Esophagus muscularis mucosa (tissue), 4 donors: Measurements from ENCODE around the gene RPP38. TPM values are rescaled to one million over a fixed set of nuclear protein-coding genes. Genes with fewer than 3 reads are reported as not detected.

Experiments used
- DNase-seq: peaks from one replicate; pipeline ENCODE4 v3.0.0-alpha.2; 2017; ENCODE audit errors: extremely low spot score
- H3K27ac ChIP-seq, 4 donors: fragments of 200-600 bp; sonication (generic); replicated peaks in 1 of 4; 1 replicate in 3 of 4; 2 replicates in 1 of 4; pipeline ENCODE4 v1.5.1; 2016 to 2019; ENCODE audit warnings: mild to moderate bottlenecking in 1 of 4
- H3K27me3 ChIP-seq, 4 donors: fragments of 200-600 bp; sonication (generic); one replicate each; pipeline versions ENCODE4 v1.5.1 to v1.6.0; 2016 to 2019
- H3K36me3 ChIP-seq, 4 donors: fragments of 200-600 bp; sonication (generic); one replicate each; pipeline ENCODE4 v1.5.1; 2016 to 2019
- H3K4me1 ChIP-seq, 4 donors: fragments of 200-600 bp; sonication (generic); one replicate each; pipeline ENCODE4 v1.5.1; 2016 to 2019
- H3K4me3 ChIP-seq, 4 donors: fragments of 200-600 bp; sonication (generic); 1 replicate in 2 of 4; 2 replicates in 2 of 4; pipeline ENCODE4 v1.5.1; 2016 to 2019; ENCODE audit warnings: mild to moderate bottlenecking in 4 of 4, moderate library complexity in 1 of 4
- H3K9me3 ChIP-seq, 4 donors: fragments of 200-600 bp; sonication (generic); 1 replicate in 3 of 4; 2 replicates in 1 of 4; pipeline ENCODE4 v1.5.1; 2016 to 2019
- CTCF ChIP-seq, 3 experiments: fragments of 200-600 bp in 2 of 3; fragments of 450-650 bp in 1 of 3; sonication (generic) in 2 of 3; IDR thresholded peaks; one replicate each; pipeline ENCODE4 v1.5.1; 2017 to 2019; ENCODE audit warnings: antibody characterized with exemption in 3 of 3, mild to moderate bottlenecking in 2 of 3, moderate library complexity in 1 of 3
- EP300 ChIP-seq: sonication (generic); formaldehyde crosslinking; IDR thresholded peaks from one replicate; pipeline ENCODE4 v1.6.1; 2017; ENCODE audit warnings: antibody characterized with exemption
- POLR2A ChIP-seq: fragments of 450-650 bp; IDR thresholded peaks from one replicate; pipeline ENCODE4 v1.6.1; 2017; ENCODE audit warnings: antibody characterized with exemption, moderate library complexity, mild to moderate bottlenecking, low read depth
- POLR2AphosphoS5 ChIP-seq, 2 donors: sonication (generic); formaldehyde crosslinking; IDR thresholded peaks; one replicate each; pipeline ENCODE4 v1.6.1; 2017; ENCODE audit warnings: antibody characterized with exemption in 2 of 2
- WGBS: methylation state at CpG from one replicate; pipeline ENCODE4 v1.1.5; 2018; 5-methylcytosine and 5-hydroxymethylcytosine counted together
- intact Hi-C: fragments of 100-400 bp; cut with DNase I; formaldehyde crosslinking; loops from one replicate; pipeline ENCODE4 v1.15.1; 2023
- total RNA-seq, 4 donors: library from RNA; depleted of rRNA; stranded (reverse); fragments of >200 nt; gene quantifications; one replicate each; pipeline versions ENCODE4 v1.1.0 to v1.2.1, GENCODE V29; 2016

RPP38 gene
- total RNA-seq, 4 donors from 2014 or later = 9.1 to 16.2 (median 10.9) TPM

- Histone ChIP-seq H3K9me3 (no peaks in the 10 kb centered on the region), H3K4me3 (no peak overlapping the region), H3K4me1 (peaks cover 0 to 16% (median 2%) of the 10 kb centered on the region in 4 donors), H3K36me3 (peaks cover 0 to 29% (median 16%) of the 10 kb centered on the region in 4 donors), H3K27me3 (no peaks in the 10 kb centered on the region), H3K27ac (no peak overlapping the region)
- TF ChIP-seq CTCF (IDR thresholded peaks at IDR 0.05) (no peak), POLR2AphosphoS5 (IDR thresholded peaks at IDR 0.05) (no peak), EP300 (no peak), POLR2A (no peak)
- no peak for DNase-seq
- 81% methylated on average over 16 of the region's 16 CpGs for WGBS
- intact Hi-C loops = no loop called here
These were observed 44.2 kb downstream of the RPP38 start for GRCh38 chr10:15141136-15142054.

- H3K9me3 ChIP-seq = no peaks in the 10 kb centered on the region
- H3K27me3 ChIP-seq = no peaks in the 10 kb centered on the region
- no peak for DNase-seq
- peaks cover 0 to 15% (median 8%) of the 10 kb centered on the region in 4 donors for H3K36me3 ChIP-seq
- whole genome bisulfite sequencing = 93% methylated on average over 4 of the region's 4 CpGs
- H3K4me3 ChIP-seq = no peak overlapping the region
- intact Hi-C loops = no loop called here
- TF ChIP-seq CTCF (IDR thresholded peaks at IDR 0.05) = no peak
- no peak for TF ChIP-seq EP300
- TF ChIP-seq POLR2AphosphoS5 (IDR thresholded peaks at IDR 0.05) = no peak
- TF ChIP-seq POLR2A = no peak
- H3K4me1 ChIP-seq = peaks cover 0 to 19% (median 5%) of the 10 kb centered on the region in 4 donors
- H3K27ac ChIP-seq = no peak overlapping the region
These were observed 47.6 kb downstream of the RPP38 start for GRCh38 chr10:15144788-15145187.

- no peak for DNase-seq
- WGBS = 90% methylated on average over 7 of the region's 7 CpGs
- intact Hi-C loops = no loop called here
These were observed 49.2 kb downstream of the RPP38 start for GRCh38 chr10:15146366-15146765.

GRCh38 chr10:15147594-15148392, 50.6 kb downstream of the RPP38 start:
- no peaks in the 10 kb centered on the region for H3K36me3 ChIP-seq
- no peak for TF ChIP-seq EP300
- no peak for TF ChIP-seq POLR2A
- no peak for TF ChIP-seq POLR2AphosphoS5 (IDR thresholded peaks at IDR 0.05)
- no peak for TF ChIP-seq CTCF (IDR thresholded peaks at IDR 0.05)
- no peaks in the 10 kb centered on the region for H3K9me3 ChIP-seq
- 66% methylated on average over 4 of the region's 4 CpGs for WGBS
- H3K4me1 ChIP-seq = peaks cover 0 to 10% (median 6%) of the 10 kb centered on the region in 4 donors
- H3K4me3 ChIP-seq = no peak overlapping the region
- no peaks in the 10 kb centered on the region for H3K27me3 ChIP-seq
- intact Hi-C loops = no loop called here
- DNase-seq = no peak
- no peak overlapping the region for H3K27ac ChIP-seq

More at GRCh38 chr10:15146366-15146765, 49.2 kb downstream of the RPP38 start:
- no peak for TF ChIP-seq EP300
- no peak for TF ChIP-seq CTCF (IDR thresholded peaks at IDR 0.05)
- TF ChIP-seq POLR2AphosphoS5 (IDR thresholded peaks at IDR 0.05) = no peak
- TF ChIP-seq POLR2A = no peak
- no peaks in the 10 kb centered on the region for H3K9me3 ChIP-seq
- H3K27me3 ChIP-seq = no peaks in the 10 kb centered on the region
- H3K36me3 ChIP-seq = peaks cover 0 to 1% (median 0%) of the 10 kb centered on the region in 4 donors
- peaks cover 0 to 19% (median 5%) of the 10 kb centered on the region in 4 donors for H3K4me1 ChIP-seq
- no peak overlapping the region for H3K27ac ChIP-seq
- H3K4me3 ChIP-seq = no peak overlapping the region
